Progenitor cell of endocrine pancreas (in vitro differentiated cells): ENCODE data around the gene STRN. TPM values are rescaled to one million over a fixed set of nuclear protein-coding genes. Genes with fewer than 3 reads are reported as not detected.

Experiments used
- DNase-seq: peaks from one replicate; pipeline ENCODE4 v3.0.0; 2021; ENCODE audit warnings: low spot score; ENCODE audit not compliant: unreplicated experiment
- H3K27ac Mint-ChIP-seq: 2 replicates; pipeline ENCODE4 v1.8.0; 2021; ENCODE audit warnings: mild to moderate bottlenecking, moderate library complexity, mixed read lengths
- H3K27me3 Mint-ChIP-seq: 2 replicates; pipeline ENCODE4 v1.8.0; 2021; ENCODE audit warnings: mixed read lengths
- H3K36me3 Mint-ChIP-seq: 2 replicates; pipeline ENCODE4 v1.8.0; 2022; ENCODE audit warnings: mixed read lengths; ENCODE audit not compliant: insufficient read depth
- H3K4me1 Mint-ChIP-seq: 2 replicates; pipeline ENCODE4 v1.8.0; 2021; ENCODE audit warnings: low read depth, mixed read lengths
- H3K4me3 Mint-ChIP-seq: 2 replicates; pipeline ENCODE4 v1.8.0; 2021; ENCODE audit warnings: low read depth, mild to moderate bottlenecking, moderate library complexity, mixed read lengths
- H3K9me3 Mint-ChIP-seq: 2 replicates; pipeline ENCODE4 v1.8.0; 2021; ENCODE audit warnings: low read depth, mixed read lengths
- total RNA-seq: library from RNA; stranded (reverse); gene quantifications from 2 replicates; pipeline ENCODE4 v1.2.1, GENCODE V29; 2021
- TF ChIP-seq, protein P1 (sequence below): fragments of 200-600 bp; sonication (generic); IDR thresholded peaks from one replicate; pipeline ENCODE4 v1.5.0; 2021; ENCODE audit warnings: antibody characterized with exemption, mild to moderate bottlenecking; ENCODE audit not compliant: unreplicated experiment

Gene STRN
- total RNA-seq, 1 donor from 2014 or later: 19.9 TPM

DNA sequence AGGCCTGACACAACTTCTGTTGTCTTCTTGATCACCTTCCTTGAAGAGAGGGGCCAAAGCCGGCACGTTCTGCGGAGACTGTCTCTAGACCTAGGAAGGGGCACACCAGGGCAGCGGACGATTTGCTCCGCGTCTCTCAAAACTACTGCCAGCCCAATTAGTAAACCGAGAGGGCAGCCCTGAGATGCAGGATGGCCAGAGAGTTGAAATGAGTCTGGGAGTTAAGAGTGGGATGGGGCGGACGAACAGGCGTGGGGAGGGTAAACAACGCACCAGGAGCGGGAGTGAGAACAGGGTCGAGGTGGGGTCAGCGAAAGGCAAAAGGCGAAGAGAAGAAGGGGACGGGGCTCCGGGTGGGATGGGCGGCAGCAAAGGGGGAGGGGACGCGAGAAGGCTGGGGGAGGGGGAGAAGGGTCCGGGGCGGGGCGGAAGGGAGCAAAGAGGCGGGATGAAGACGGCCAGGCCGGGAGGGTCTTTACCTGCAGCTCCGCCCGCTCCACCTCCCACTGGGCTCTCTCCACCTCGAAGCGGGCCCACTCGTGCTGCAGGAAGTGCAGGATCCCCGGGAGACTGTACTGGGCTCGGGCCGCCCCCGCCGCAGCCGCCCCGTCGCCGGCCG is 476 bp downstream of the STRN start:
- TF ChIP-seq, protein P1, sequence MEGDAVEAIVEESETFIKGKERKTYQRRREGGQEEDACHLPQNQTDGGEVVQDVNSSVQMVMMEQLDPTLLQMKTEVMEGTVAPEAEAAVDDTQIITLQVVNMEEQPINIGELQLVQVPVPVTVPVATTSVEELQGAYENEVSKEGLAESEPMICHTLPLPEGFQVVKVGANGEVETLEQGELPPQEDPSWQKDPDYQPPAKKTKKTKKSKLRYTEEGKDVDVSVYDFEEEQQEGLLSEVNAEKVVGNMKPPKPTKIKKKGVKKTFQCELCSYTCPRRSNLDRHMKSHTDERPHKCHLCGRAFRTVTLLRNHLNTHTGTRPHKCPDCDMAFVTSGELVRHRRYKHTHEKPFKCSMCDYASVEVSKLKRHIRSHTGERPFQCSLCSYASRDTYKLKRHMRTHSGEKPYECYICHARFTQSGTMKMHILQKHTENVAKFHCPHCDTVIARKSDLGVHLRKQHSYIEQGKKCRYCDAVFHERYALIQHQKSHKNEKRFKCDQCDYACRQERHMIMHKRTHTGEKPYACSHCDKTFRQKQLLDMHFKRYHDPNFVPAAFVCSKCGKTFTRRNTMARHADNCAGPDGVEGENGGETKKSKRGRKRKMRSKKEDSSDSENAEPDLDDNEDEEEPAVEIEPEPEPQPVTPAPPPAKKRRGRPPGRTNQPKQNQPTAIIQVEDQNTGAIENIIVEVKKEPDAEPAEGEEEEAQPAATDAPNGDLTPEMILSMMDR: no peak
- Mint-ChIP-seq H3K36me3 (no peaks in the 10 kb centered on the region), H3K9me3 (no peaks in the 10 kb centered on the region), H3K27me3 (no peaks in the 10 kb centered on the region), H3K27ac (peak overlapping the region; percentile 95), H3K4me1 (peaks cover 43% of the 10 kb centered on the region), H3K4me3 (peak overlapping the region; percentile 97)
- DNase-seq: peak; percentile 58

GRCh38 chr2:36965206-36965605 is 1.1 kb downstream of the STRN start:
- H3K4me3 Mint-ChIP-seq: peak overlapping the region; percentile 97
- H3K27me3 Mint-ChIP-seq: no peaks in the 10 kb centered on the region
- H3K9me3 Mint-ChIP-seq: no peaks in the 10 kb centered on the region
- H3K36me3 Mint-ChIP-seq: no peaks in the 10 kb centered on the region
- H3K4me1 Mint-ChIP-seq: peaks cover 43% of the 10 kb centered on the region
- TF ChIP-seq, protein P1: no peak
- DNase-seq: no peak
- peak overlapping the region; percentile 95 for H3K27ac Mint-ChIP-seq

- peak overlapping the region; percentile 95 for H3K27ac Mint-ChIP-seq
- H3K4me1 Mint-ChIP-seq: peaks cover 43% of the 10 kb centered on the region
- H3K27me3 Mint-ChIP-seq: no peaks in the 10 kb centered on the region
- H3K4me3 Mint-ChIP-seq: peak overlapping the region; percentile 97
- TF ChIP-seq, protein P1: no peak
- H3K36me3 Mint-ChIP-seq: no peaks in the 10 kb centered on the region
- H3K9me3 Mint-ChIP-seq: no peaks in the 10 kb centered on the region
- DNase-seq: no peak
Observed at GRCh38 chr2:36964496-36965058, 1.8 kb downstream of the STRN start.

GRCh38 chr2:36963734-36964133 is 2.6 kb downstream of the STRN start:
- no peak for DNase-seq
- no peaks in the 10 kb centered on the region for H3K36me3 Mint-ChIP-seq
- H3K4me3 Mint-ChIP-seq: peak overlapping the region; percentile 19
- peaks cover 43% of the 10 kb centered on the region for H3K4me1 Mint-ChIP-seq
- H3K27me3 Mint-ChIP-seq: no peaks in the 10 kb centered on the region
- TF ChIP-seq, protein P1: no peak
- H3K9me3 Mint-ChIP-seq: no peaks in the 10 kb centered on the region
- H3K27ac Mint-ChIP-seq: no peak overlapping the region

DNA sequence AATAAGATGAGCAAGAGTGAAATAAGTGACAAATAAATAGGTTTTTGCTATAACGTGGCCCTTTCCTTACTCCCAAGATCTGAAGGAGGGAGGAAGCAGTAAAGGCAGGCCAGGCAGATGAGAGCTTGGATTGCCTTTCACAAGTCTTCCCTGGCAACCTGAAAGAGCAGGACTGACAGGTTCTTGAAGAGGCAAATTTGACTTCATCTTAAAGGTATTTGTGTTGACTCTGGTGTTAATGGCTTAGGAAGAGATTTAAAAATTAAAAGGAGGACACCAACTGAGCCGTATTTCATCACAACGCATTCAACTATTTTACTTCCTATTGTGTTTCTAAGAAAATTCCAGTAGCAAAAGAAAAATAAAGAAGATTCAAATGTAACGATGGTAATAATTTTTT is 3.2 kb downstream of the STRN start:
- DNase-seq: no peak
- Mint-ChIP-seq H3K27ac (peak overlapping the region; percentile 65), H3K9me3 (peaks cover 5% of the 10 kb centered on the region), H3K4me1 (peaks cover 42% of the 10 kb centered on the region), H3K27me3 (no peaks in the 10 kb centered on the region), H3K36me3 (peaks cover 4% of the 10 kb centered on the region), H3K4me3 (peak overlapping the region; percentile 30)
- TF ChIP-seq, protein P1: no peak
